GM04504 (cell line): ENCODE measurements around the gene THSD4.

Source experiments
- DNase-seq: peaks from one replicate; pipeline ENCODE4 v3.0.0-alpha.2; 2012; ENCODE audit warnings: low read depth

The THSD4 gene

GRCh38 chr15:71784719-71785118 lies 669.4 kb downstream of the THSD4 start:
- DNase-seq: no peak

GRCh38 chr15:71785996-71786395 lies 670.7 kb downstream of the THSD4 start:
- DNase-seq: no peak

- no peak for DNase-seq
Measured at GRCh38 chr15:71786673-71787072, 671.4 kb downstream of the THSD4 start.

GRCh38 chr15:71788646-71789579 lies 673.6 kb downstream of the THSD4 start:
- no peak for DNase-seq

- DNase-seq: no peak
Measured at GRCh38 chr15:71789616-71790015, 674.3 kb downstream of the THSD4 start.

GRCh38 chr15:71790081-71790480 lies 674.8 kb downstream of the THSD4 start:
- DNase-seq: no peak

GRCh38 chr15:71791975-71792374 lies 676.7 kb downstream of the THSD4 start:
- DNase-seq: no peak

GRCh38 chr15:71792521-71792920 lies 677.2 kb downstream of the THSD4 start:
- no peak for DNase-seq

- no peak for DNase-seq
Measured at GRCh38 chr15:71798641-71799040, 683.4 kb downstream of the THSD4 start.

- DNase-seq: no peak
Measured at GRCh38 chr15:71800190-71800589, 684.9 kb downstream of the THSD4 start.

GRCh38 chr15:71800835-71801745 lies 685.8 kb downstream of the THSD4 start:
- DNase-seq: no peak

GRCh38 chr15:71801935-71802655 lies 686.8 kb downstream of the THSD4 start:
- DNase-seq: no peak

- no peak for DNase-seq
Measured at GRCh38 chr15:71802770-71803169, 687.5 kb downstream of the THSD4 start.

GRCh38 chr15:71804226-71804625 lies 689.0 kb downstream of the THSD4 start:
- no peak for DNase-seq

- no peak for DNase-seq
Measured at GRCh38 chr15:71804695-71805470, 689.6 kb downstream of the THSD4 start.

- DNase-seq: peak; percentile 9
Measured at GRCh38 chr15:71806452-71806931, 691.2 kb downstream of the THSD4 start.

GRCh38 chr15:71807125-71807629 lies 691.9 kb downstream of the THSD4 start:
- DNase-seq: no peak

- peak; percentile 22 for DNase-seq
Measured at GRCh38 chr15:71807691-71808091, 692.4 kb downstream of the THSD4 start.

GRCh38 chr15:71808311-71809020 lies 693.2 kb downstream of the THSD4 start:
- DNase-seq: no peak

- no peak for DNase-seq
Measured at GRCh38 chr15:71809346-71809745, 694.1 kb downstream of the THSD4 start.
